Fibroblast of skin of right biceps (primary cell): ENCODE results near the gene ERI3.

Experiments
- DNase-seq: peaks from one replicate; pipeline ENCODE4 v3.0.0-alpha.2; 2013

The ERI3 gene

GRCh38 chr1:44282704-44283426, 72.2 kb downstream of the ERI3 start:
- no peak for DNase-seq

GRCh38 chr1:44281962-44282703, 72.9 kb downstream of the ERI3 start:
- no peak for DNase-seq

GRCh38 chr1:44276901-44277300, 78.2 kb downstream of the ERI3 start:
- DNase-seq = no peak

- peak; percentile 36 for DNase-seq
Observed at GRCh38 chr1:44275991-44276405, 79.1 kb downstream of the ERI3 start.

GRCh38 chr1:44275296-44275962, 79.6 kb downstream of the ERI3 start:
- DNase-seq = no peak

- DNase-seq = no peak
Observed at GRCh38 chr1:44273560-44274350, 81.3 kb downstream of the ERI3 start.

- no peak for DNase-seq
Observed at GRCh38 chr1:44272992-44273391, 82.1 kb downstream of the ERI3 start.

- DNase-seq = no peak
Observed at GRCh38 chr1:44271646-44272045, 83.4 kb downstream of the ERI3 start.

GRCh38 chr1:44270686-44271628, 84.1 kb downstream of the ERI3 start:
- no peak for DNase-seq

- no peak for DNase-seq
Observed at GRCh38 chr1:44268054-44268453, 87.0 kb downstream of the ERI3 start.

- no peak for DNase-seq
Observed at GRCh38 chr1:44267438-44267837, 87.6 kb downstream of the ERI3 start.

- no peak for DNase-seq
Observed at GRCh38 chr1:44266400-44267344, 88.4 kb downstream of the ERI3 start.

- no peak for DNase-seq
Observed at GRCh38 chr1:44265656-44266358, 89.2 kb downstream of the ERI3 start.

- DNase-seq = no peak
Observed at GRCh38 chr1:44264451-44264771, 90.6 kb downstream of the ERI3 start.

GRCh38 chr1:44263568-44264450, 91.2 kb downstream of the ERI3 start:
- no peak for DNase-seq

- no peak for DNase-seq
Observed at GRCh38 chr1:44262816-44263567, 92.1 kb downstream of the ERI3 start.

GRCh38 chr1:44262414-44262813, 92.6 kb downstream of the ERI3 start:
- no peak for DNase-seq

- no peak for DNase-seq
Observed at GRCh38 chr1:44261962-44262361, 93.1 kb downstream of the ERI3 start.
